RPMI7951 (cell line): ENCODE results near the gene ADGRL2. TPM values are rescaled to one million over a fixed set of nuclear protein-coding genes. Genes with fewer than 3 reads are reported as not detected.

Source experiments
- DNase-seq: peaks from one replicate; pipeline ENCODE4 v3.0.0-alpha.2; 2012; ENCODE audit warnings: low read depth
- total RNA-seq: library from RNA; depleted of rRNA; stranded (reverse); fragments of >200 nt; shearing (Covaris generic); gene quantifications from 2 replicates; pipeline ENCODE4 v1.2.3, GENCODE V29; 2014; rRNA removed

The ADGRL2 gene
- total RNA-seq: under 0.01 TPM in 1 of 2 replicates, not detected in the other

- DNase-seq: peak; percentile 16
These were observed at the start of gene ADGRL2 for GRCh38 chr1:81800695-81801650. Gene ADGRL2 (plus strand): TSS chr1:81800934. CDS start chr1:81836985, 36,051 bp downstream.

DNA sequence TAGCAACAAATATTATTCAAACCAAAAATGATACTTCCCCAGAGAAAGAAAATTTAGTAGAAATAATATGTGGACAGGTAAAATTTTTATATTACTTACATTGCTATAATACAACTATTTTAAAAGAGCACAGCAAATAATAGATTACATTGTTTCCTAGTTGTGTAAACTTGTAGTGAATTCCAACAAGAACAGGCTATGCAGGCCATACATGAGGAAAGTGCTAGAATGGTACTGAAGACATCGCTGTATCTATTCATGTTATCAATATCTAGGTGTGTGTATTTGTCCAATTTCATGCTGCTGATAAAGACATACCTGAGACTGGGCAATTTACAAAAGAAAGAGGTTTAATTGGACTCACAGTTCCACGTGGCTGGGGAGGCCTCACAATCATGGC lies 47.9 kb upstream of the ADGRL2 start:
- no peak for DNase-seq

GRCh38 chr1:81754424-81754823 lies 46.3 kb upstream of the ADGRL2 start:
- no peak for DNase-seq

GRCh38 chr1:81756872-81757271 lies 43.9 kb upstream of the ADGRL2 start:
- DNase-seq: no peak

DNA sequence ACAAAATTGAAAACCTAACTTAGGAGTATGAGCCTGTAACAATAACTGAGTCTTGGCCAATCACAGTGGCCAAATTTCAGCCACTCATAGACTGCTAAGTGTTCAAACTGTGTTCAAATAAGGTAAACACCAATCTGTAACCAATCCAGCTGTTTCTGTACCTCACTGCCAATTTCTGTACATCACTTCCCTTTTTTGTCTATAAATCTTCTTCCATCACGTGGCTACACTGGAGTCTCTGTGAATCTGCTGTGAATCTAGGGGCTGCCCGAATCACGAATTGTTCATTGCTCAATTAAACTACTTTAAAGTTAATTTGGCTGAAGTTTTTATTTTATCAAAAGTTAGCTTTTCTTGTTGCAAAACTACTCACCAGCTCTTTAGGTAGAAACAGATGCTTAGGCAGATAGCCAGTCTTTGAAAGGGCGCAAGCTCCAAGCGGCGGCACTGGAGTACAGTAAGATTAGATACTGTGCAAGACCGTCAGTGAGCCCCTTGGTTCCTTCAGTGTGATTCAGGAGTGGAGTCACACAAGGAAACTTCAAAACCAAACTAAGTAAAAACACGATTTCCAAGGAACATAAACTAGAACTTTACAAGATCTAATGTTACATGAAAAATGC lies 43.2 kb upstream of the ADGRL2 start:
- no peak for DNase-seq

DNA sequence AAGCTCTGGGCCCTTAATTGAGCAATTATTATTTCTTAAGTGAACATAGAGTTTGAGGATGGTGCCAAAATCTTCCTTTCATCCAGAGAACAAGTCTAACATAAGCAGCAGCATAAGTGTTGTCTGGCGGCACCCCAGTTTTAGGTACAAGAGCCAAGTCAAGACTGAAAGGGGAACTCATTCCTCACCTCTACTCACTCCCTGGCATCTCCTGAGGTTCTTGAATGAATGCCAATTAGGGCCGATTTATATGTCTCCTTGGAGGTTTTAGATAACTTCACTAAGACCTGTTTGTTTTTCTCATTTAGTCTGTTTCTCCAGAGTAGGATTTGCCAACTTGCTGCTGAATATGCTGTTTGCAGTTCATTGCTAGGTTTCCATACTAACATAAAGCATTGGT lies 42.6 kb upstream of the ADGRL2 start:
- no peak for DNase-seq

DNA sequence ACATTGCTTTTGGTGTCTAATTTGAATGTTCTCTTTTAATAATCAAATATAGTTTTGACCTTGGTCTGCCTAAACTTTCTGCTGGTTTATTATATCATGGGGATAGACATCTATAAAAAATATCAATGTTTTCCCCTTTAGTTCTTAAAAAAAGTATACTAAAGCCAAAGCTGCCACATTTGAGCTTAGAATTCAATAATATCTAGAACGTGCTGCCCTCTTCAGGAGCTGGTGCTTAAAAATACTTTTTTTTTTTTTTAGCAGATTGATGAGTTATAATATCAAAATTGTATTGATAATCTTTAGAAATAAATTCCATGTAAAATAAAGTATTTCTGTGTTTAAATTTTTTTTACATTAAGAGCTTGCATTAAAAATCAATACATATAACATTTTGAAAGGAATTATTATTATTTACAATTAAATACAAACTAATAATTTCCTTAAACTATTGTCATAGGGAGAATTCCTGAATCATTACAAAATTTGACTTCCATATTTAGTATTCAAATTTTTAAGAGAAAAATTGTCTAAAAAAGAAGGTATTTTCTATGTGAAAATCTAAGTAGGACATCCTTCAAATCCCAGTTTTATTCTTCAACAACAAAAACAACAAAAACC lies 40.1 kb upstream of the ADGRL2 start:
- no peak for DNase-seq

- no peak for DNase-seq
These were observed 25.2 kb upstream of the ADGRL2 start for GRCh38 chr1:81775510-81775909.

DNA sequence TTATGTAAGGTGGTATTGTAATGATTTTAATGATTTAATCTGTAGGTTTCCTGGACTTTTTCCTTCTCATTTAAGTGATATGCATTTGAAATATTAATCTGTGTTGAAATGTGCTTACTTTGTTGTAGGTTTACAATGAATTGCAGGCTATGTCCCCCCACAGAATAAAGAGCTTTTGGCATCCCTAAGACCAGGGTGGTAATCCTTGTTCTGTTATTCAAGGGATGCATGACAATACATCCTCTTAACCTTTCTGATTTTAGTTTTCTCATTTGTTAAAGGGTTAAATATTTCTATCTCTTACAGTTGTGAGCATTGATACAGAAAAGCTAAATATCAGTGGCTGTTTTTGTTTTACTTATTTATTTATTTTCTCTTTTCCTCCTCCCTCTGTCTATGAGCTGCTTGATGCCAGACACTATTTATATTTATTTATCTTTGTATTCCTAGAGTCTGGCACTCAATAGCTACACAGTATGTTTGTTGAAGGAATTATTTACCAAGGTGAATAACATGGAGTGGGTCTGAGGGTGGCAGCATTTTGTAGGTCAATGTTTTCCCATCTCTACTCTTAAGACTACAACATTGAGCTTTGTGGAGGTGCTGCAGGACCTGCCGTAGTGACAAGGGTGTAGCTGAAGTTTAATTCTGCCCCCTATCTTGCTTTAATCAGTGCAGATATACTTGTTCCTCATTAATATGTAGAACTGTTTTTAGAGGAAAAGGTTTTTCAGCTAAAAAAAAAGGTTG lies 19.9 kb upstream of the ADGRL2 start:
- DNase-seq: no peak

DNA sequence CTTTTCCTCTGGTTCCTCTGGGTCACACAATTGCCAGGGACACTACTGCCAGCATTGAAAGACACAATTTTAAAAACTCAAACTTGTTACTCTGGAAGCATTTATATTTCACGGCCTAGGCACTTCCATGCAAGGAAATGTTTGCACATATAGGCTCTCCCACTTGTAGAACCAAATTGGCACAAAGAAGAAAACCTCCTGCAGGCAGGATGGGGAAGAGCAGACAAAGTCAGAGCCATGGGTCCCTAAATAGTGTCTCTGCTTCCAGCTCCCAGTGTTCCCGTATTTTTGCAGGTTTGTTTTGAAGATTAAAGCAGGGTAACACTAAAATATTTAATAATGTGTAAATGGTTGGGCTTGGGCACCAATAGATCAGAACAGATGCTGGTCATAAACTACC lies 19.0 kb upstream of the ADGRL2 start:
- no peak for DNase-seq

GRCh38 chr1:81792184-81792583 lies 8.6 kb upstream of the ADGRL2 start:
- DNase-seq: no peak

GRCh38 chr1:81797701-81798100 lies 3.0 kb upstream of the ADGRL2 start:
- DNase-seq: no peak

GRCh38 chr1:81799939-81800694 lies 617 bp upstream of the ADGRL2 start:
- no peak for DNase-seq

DNA sequence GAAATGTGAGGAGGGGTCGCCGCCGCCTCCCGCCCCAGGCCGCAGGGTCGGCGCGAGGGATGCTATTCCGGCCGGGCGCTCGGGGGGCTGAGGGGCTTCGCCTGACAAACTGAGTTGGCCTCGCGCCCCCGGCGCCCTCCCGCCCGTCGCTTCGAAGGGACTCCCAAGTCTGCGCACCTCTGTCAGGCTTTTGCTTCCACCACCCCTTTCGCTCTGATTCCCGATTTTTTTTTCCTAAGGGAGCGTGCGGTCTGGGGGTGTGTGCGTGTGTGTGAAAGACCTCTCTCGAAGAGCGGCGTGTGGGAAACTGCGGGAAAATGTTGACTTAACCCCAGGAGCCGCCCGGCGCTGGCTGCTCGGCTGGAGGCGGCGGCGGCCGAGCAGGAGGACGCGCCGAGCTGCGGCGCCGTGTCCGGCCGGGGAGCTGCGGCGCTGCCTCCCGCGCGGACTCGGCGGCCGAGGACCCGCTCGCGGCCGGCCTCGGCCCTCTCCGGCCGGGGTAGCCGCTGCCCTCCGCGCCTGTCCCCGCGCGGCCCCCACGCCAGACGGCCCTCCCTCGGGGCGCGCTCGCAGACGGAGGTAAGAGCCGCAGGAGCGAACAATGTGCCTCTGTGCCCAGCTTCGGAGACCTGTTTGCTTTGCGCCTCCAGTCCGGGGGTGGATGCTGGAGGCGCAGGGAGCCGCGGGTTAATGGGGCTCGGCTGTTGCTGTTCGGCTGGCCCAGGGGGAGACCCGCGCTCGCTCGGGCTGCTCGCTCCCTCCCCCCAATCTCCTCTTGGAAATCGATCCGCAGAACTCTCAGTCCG lies 1.1 kb downstream of the ADGRL2 start:
- no peak for DNase-seq

DNA sequence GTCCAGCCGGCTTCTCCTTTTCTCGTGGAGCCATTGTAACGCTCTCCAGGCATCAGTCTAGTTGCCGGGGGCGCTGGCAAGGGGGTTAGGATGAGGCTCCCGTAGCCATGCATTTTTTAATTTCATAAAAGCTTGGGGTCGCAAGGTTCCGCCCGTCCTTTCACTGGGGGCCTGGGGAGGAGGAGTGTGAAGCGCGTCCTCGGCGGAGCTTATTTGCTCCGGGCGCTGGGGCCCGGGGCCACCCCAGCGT lies 1.6 kb downstream of the ADGRL2 start:
- no peak for DNase-seq

DNA sequence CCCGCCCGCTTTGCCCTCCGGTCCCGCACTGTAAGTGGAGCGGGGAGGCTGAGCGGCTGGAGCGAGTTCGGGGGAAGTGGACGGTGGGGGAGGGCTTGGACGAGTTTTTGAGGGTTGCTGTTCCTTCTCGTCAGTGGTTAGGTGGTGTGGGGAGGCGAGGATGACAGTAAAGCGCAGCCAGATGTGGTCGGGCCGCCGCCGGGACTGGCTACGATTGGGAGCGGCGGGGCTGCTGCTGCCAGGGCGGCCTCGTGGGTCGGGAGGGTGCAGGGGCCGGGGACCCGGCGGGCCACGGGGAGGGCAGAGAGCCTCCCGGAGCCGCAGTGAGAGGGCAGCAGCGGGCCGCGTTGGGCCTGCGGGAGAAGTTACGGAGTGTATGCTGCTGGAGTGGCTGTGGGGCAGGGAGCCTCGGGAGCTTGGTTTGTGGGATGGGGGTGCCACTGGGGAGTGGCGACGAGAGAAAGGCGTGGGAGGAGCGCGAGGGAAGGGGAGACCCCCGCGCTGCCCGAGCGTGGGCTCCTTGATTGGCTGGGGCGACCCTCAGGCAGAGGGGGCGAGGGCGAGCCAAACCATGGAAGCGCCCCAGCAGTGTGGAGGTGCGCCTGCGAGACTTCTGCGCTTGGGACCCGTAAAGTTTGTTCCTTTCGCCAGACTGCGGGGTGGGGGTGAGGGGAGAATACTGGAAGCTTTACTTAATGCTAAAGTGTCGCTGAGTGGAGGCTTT lies 2.1 kb downstream of the ADGRL2 start:
- DNase-seq: no peak

DNA sequence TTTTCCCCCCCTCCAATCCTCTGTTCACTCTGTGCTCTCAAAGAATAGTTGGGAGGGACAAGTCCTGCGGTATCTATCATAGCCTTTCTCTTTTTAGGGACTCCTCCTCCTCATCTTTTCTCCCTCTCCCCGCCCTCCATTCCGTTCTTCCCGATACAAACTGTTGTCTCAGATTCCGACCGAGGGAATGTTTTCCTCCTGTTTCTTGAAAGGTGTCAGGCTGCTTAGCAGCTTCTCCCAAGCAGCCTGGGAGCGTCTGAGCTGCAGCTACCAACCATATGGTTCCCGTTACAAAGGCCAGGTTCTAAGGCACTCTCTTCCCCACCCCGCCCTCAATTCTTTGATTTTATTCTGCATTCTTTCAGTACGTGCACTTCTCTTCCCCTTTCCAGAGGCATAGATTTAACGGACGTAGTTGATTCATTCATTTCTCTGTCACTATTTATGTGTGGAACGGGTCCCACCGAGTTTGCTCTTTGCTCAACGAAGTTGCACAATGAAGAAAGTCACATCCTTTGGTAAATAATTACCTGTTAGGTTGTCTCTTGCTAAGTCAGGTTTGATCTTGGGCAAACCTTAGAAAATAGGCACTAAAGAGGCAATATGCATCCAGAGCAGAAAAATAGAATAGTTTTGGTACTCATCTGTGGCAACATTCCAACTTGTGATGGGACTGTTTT lies 2.8 kb downstream of the ADGRL2 start:
- no peak for DNase-seq

- DNase-seq: no peak
These were observed 3.6 kb downstream of the ADGRL2 start for GRCh38 chr1:81804312-81804711.
